Chondrocyte (in vitro differentiated cells): ENCODE measurements around the gene FTO. TPM values are rescaled to one million over a fixed set of nuclear protein-coding genes. Genes with fewer than 3 reads are reported as not detected.

Experiments
- DNase-seq: peaks from one replicate; pipeline ENCODE4 v3.0.0; 2021; ENCODE audit warnings: mixed read lengths, low spot score
- H3K27ac Mint-ChIP-seq: one replicate; pipeline ENCODE4 v1.8.0; 2021; ENCODE audit warnings: mild to moderate bottlenecking, moderate library complexity, mixed read lengths; ENCODE audit not compliant: unreplicated experiment
- H3K27me3 Mint-ChIP-seq: 2 replicates; pipeline ENCODE4 v1.8.0; 2021; ENCODE audit warnings: low read depth, mixed read lengths
- H3K36me3 Mint-ChIP-seq: 2 replicates; pipeline ENCODE4 v1.8.0; 2021; ENCODE audit warnings: low read depth, mixed read lengths
- H3K4me1 Mint-ChIP-seq: 2 replicates; pipeline ENCODE4 v1.8.0; 2021; ENCODE audit warnings: low read depth, mild to moderate bottlenecking, mixed read lengths
- H3K4me3 Mint-ChIP-seq: one replicate; pipeline ENCODE4 v1.8.0; 2021; ENCODE audit warnings: mild to moderate bottlenecking, moderate library complexity, mixed read lengths; ENCODE audit not compliant: unreplicated experiment
- H3K9me3 Mint-ChIP-seq: 2 replicates; pipeline ENCODE4 v1.8.0; 2021; ENCODE audit warnings: low read depth, mixed read lengths
- total RNA-seq: library from RNA; stranded (reverse); gene quantifications from 3 replicates; pipeline ENCODE4 v1.2.1, GENCODE V29; 2021
- TF ChIP-seq, protein P1 (sequence below): fragments of 200-600 bp; sonication (generic); IDR thresholded peaks from 2 replicates; pipeline ENCODE4 v1.5.0; 2021; ENCODE audit warnings: antibody characterized with exemption, mild to moderate bottlenecking, moderate library complexity

Gene FTO
- total RNA-seq, 1 donor from 2014 or later, result 85.7 TPM

- Mint-ChIP-seq H3K27ac (no peak overlapping the region), H3K9me3 (peaks cover 4% of the 10 kb centered on the region), H3K4me1 (peaks cover 9% of the 10 kb centered on the region), H3K4me3 (no peak overlapping the region), H3K36me3 (no peaks in the 10 kb centered on the region), H3K27me3 (peaks cover 41% of the 10 kb centered on the region)
- no peak for DNase-seq
- TF ChIP-seq, protein P1, sequence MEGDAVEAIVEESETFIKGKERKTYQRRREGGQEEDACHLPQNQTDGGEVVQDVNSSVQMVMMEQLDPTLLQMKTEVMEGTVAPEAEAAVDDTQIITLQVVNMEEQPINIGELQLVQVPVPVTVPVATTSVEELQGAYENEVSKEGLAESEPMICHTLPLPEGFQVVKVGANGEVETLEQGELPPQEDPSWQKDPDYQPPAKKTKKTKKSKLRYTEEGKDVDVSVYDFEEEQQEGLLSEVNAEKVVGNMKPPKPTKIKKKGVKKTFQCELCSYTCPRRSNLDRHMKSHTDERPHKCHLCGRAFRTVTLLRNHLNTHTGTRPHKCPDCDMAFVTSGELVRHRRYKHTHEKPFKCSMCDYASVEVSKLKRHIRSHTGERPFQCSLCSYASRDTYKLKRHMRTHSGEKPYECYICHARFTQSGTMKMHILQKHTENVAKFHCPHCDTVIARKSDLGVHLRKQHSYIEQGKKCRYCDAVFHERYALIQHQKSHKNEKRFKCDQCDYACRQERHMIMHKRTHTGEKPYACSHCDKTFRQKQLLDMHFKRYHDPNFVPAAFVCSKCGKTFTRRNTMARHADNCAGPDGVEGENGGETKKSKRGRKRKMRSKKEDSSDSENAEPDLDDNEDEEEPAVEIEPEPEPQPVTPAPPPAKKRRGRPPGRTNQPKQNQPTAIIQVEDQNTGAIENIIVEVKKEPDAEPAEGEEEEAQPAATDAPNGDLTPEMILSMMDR, result no peak
Observed at GRCh38 chr16:54191163-54191562, 487.2 kb downstream of the FTO start.

DNA sequence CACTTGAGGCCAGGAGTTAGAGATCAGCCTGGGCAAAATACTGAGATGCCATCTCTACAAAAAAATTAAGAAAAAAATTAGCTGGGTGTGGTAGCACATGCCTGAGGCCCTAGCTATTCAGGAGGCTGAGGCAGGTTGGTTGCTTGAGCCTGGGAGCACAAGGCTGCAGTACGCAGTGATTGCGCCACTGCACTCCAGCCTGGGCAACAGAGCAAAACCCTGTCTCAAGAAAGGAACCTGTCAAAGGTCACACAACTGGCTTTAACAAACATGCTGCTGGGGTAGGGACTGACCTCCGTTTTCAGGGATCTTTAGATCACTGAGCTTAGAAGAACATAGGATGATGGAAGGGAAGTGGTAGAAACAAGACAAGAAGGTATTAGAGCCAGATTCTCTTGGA lies 487.6 kb downstream of the FTO start:
- TF ChIP-seq, protein P1, result no peak
- Mint-ChIP-seq H3K27ac (no peak overlapping the region), H3K27me3 (peaks cover 41% of the 10 kb centered on the region), H3K36me3 (no peaks in the 10 kb centered on the region), H3K4me1 (peaks cover 9% of the 10 kb centered on the region), H3K9me3 (peaks cover 4% of the 10 kb centered on the region), H3K4me3 (no peak overlapping the region)
- DNase-seq, result no peak

- TF ChIP-seq, protein P1, result no peak
- Mint-ChIP-seq H3K4me3 (no peak overlapping the region), H3K36me3 (no peaks in the 10 kb centered on the region), H3K27me3 (peaks cover 32% of the 10 kb centered on the region), H3K4me1 (peaks cover 9% of the 10 kb centered on the region), H3K9me3 (peaks cover 4% of the 10 kb centered on the region), H3K27ac (no peak overlapping the region)
- no peak for DNase-seq
Observed at GRCh38 chr16:54193013-54193664, 489.2 kb downstream of the FTO start.

DNA sequence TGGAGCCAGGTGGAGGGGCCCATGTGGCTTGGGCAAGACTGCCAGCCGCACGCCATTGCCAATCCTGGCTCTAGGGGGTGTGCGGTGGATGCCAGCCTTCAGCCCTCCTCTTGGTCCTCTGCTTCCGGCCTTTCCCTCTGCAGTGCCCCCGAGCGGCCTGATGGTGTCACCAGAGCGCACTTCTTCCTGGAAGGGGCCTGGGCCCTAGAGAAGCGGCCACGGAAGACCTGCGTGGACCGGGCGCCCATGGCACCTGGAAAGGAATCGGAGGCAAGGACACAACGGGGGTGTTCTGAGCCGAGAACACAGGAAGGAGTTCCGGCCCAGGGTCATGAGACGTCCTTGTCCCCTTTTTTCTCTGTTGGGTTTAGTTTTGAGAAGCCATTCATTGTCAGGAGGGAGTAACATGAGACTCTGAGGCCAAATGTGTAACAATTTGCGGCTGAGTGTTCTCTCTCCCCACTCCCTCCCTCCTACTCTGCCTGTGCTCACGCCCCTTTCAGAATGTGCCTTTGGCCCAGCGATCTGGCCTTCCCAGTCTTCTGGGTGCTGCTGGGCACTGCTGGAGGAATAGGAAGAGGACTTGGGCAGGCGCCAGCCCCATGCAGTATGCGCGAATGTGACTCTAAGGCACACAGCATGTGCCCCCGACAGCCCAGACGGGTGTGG lies 489.8 kb downstream of the FTO start:
- Mint-ChIP-seq H3K4me1 (peaks cover 9% of the 10 kb centered on the region), H3K36me3 (no peaks in the 10 kb centered on the region), H3K4me3 (peak overlapping the region; percentile 39), H3K27ac (no peak overlapping the region), H3K9me3 (peaks cover 4% of the 10 kb centered on the region), H3K27me3 (peaks cover 27% of the 10 kb centered on the region)
- TF ChIP-seq, protein P1, result peak; percentile 87
- DNase-seq, result no peak

DNA sequence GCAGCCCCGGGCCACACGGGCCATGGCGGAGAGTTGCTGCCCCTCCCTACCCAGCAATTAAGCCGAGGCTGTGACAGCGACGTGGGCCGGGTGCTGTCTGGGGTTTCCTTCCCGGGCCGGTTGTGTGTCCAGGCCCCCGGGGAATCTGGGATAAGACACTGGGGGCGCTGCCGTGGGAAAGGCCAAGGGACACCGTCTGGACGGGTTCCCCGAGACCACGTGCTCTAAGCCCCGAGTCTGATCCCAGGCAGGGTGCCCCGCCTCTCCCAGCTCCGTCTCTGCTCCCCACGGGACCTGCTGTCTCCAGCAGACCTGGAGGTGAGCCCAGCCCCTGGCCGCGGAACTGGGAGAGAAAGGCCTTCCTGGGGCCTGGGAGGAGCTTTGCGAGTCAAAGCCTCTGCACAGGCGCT lies 490.4 kb downstream of the FTO start:
- Mint-ChIP-seq H3K9me3 (peaks cover 4% of the 10 kb centered on the region), H3K36me3 (no peaks in the 10 kb centered on the region), H3K4me1 (peaks cover 9% of the 10 kb centered on the region), H3K4me3 (no peak overlapping the region), H3K27ac (no peak overlapping the region), H3K27me3 (peaks cover 27% of the 10 kb centered on the region)
- no peak for DNase-seq
- TF ChIP-seq, protein P1, result no peak
